CD8-positive, alpha-beta memory T cell (primary cell): ENCODE measurements around the gene KRT86. TPM values are rescaled to one million over a fixed set of nuclear protein-coding genes. Genes with fewer than 3 reads are reported as not detected.

Source experiments
- CTCF ChIA-PET: fragments of 350-600 bp; sonication (Branson Sonifier 250); formaldehyde crosslinking; loops from one replicate; lab custom pipeline; 2021; ENCODE audit warnings: antibody characterized with exemption; lab: Charles Lee
- POLR2A ChIA-PET: fragments of 350-600 bp; sonication (Branson Sonifier 250); formaldehyde crosslinking; loops from one replicate; lab custom pipeline; 2021; ENCODE audit warnings: antibody characterized with exemption; lab: Charles Lee
- DNase-seq, 5 donors: peaks; one replicate each; pipeline versions ENCODE4 v3.0.0 to v3.0.0-alpha.2; 2020 to 2022; ENCODE audit warnings: mixed read lengths in 1 of 5
- H3K27ac ChIP-seq: one replicate; pipeline ENCODE4 v1.7.0; 2013; ENCODE audit warnings: low read depth, mild to moderate bottlenecking, low read length, moderate library complexity
- H3K27me3 ChIP-seq: 2 replicates; pipeline ENCODE4 v1.7.0; 2013; ENCODE audit warnings: low read length, mild to moderate bottlenecking; ENCODE audit not compliant: insufficient read depth, poor library complexity, severe bottlenecking
- H3K36me3 ChIP-seq: 2 replicates; pipeline ENCODE4 v1.7.0; 2013; ENCODE audit warnings: mild to moderate bottlenecking, low read length, moderate library complexity; ENCODE audit not compliant: insufficient read depth
- H3K4me1 ChIP-seq: 2 replicates; pipeline ENCODE4 v1.7.0; 2013; ENCODE audit warnings: mild to moderate bottlenecking, low read length, moderate library complexity; ENCODE audit not compliant: insufficient read depth
- H3K4me3 ChIP-seq: 2 replicates; pipeline ENCODE4 v1.7.0; 2013; ENCODE audit warnings: mild to moderate bottlenecking, low read length
- H3K9me3 ChIP-seq: 2 replicates; pipeline ENCODE4 v1.7.0; 2013; ENCODE audit warnings: mild to moderate bottlenecking, low read length
- H3K27ac Mint-ChIP-seq, 8 donors: one replicate each; pipeline ENCODE4 v1.8.0; 2020 to 2021; ENCODE audit warnings: mixed read lengths in 8 of 8, mild to moderate bottlenecking in 6 of 8, inconsistent platforms in 3 of 8, moderate library complexity in 3 of 8
- H3K27me3 Mint-ChIP-seq, 2 donors: one replicate each; pipeline ENCODE4 v1.8.0; 2020 to 2021; ENCODE audit warnings: mixed read lengths in 2 of 2, mild to moderate bottlenecking in 1 of 2, moderate library complexity in 1 of 2
- H3K36me3 Mint-ChIP-seq, 3 donors: one replicate each; pipeline ENCODE4 v1.8.0; 2020 to 2021; ENCODE audit warnings: mixed read lengths in 3 of 3, inconsistent platforms in 1 of 3, mild to moderate bottlenecking in 1 of 3
- H3K4me1 Mint-ChIP-seq, 3 donors: one replicate each; pipeline ENCODE4 v1.8.0; 2020 to 2021; ENCODE audit warnings: mixed read lengths in 3 of 3, inconsistent platforms in 1 of 3, mild to moderate bottlenecking in 1 of 3
- H3K4me3 Mint-ChIP-seq, 7 donors: one replicate each; pipeline ENCODE4 v1.8.0; 2020 to 2021; ENCODE audit warnings: mixed read lengths in 7 of 7, mild to moderate bottlenecking in 6 of 7, moderate library complexity in 4 of 7, inconsistent platforms in 2 of 7
- H3K9me3 Mint-ChIP-seq, 5 donors: one replicate each; pipeline ENCODE4 v1.8.0; 2020 to 2022; ENCODE audit warnings: mixed read lengths in 5 of 5, mild to moderate bottlenecking in 3 of 5, moderate library complexity in 2 of 5, inconsistent platforms in 1 of 5
- polyA plus RNA-seq: library from polyadenylated mRNA; unstranded; fragments of 300-500 nt; fragmentation: Illumina TruSeq; gene quantifications from one replicate; pipeline ENCODE4 v1.2.3, GENCODE V29; 2021
- total RNA-seq, 2 experiments: library from RNA; stranded (reverse); gene quantifications; one replicate each; pipeline ENCODE4 v1.2.3, GENCODE V29; 2021

Gene KRT86
- total and polyA plus RNA-seq, 3 experiments from 2014 or later = 0.31 TPM; not detected in 2

DNA sequence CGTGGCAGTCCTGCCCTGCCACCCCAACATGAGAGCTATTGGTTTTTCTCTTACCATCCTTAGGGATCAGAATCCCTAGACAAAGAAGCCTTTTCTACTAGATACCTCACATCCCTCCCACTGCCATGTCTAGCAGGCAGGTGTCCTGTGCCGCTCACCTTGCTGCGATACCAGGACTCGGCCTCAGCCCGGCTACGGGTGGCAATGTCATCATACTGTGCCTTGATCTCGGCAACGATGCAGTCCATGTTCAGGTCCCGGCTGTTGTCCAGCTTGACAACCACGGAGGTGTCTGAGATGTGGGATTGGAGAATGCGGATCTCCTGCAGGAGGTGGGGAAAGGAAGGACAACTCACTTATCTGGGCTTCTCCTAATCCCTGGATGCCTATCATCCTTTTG, 42.3 kb downstream of the KRT86 start:
- Histone ChIP-seq H3K27me3 (peaks cover 4% of the 10 kb centered on the region), H3K27ac (no peak overlapping the region), H3K4me3 (no peak overlapping the region), H3K4me1 (no peaks in the 10 kb centered on the region), H3K9me3 (no peaks in the 10 kb centered on the region), H3K36me3 (no peaks in the 10 kb centered on the region)
- H3K9me3 Mint-ChIP-seq = no peaks in the 10 kb centered on the region
- no peak overlapping the region for H3K4me3 Mint-ChIP-seq
- H3K27ac Mint-ChIP-seq = no peak overlapping the region
- H3K36me3 Mint-ChIP-seq = no peaks in the 10 kb centered on the region
- DNase-seq = no peak
- CTCF ChIA-PET = interaction anchor here (3.1 kb wide), 1 partner anchor 10 kb away, joined by 15 read pairs; no protein-coding TSS in a partner anchor
- peaks cover 0 to 3% (median 0%) of the 10 kb centered on the region in 3 donors for H3K4me1 Mint-ChIP-seq
- POLR2A ChIA-PET = no interaction called here
- peaks cover 19 to 55% of the 10 kb centered on the region in 2 donors for H3K27me3 Mint-ChIP-seq

DNA sequence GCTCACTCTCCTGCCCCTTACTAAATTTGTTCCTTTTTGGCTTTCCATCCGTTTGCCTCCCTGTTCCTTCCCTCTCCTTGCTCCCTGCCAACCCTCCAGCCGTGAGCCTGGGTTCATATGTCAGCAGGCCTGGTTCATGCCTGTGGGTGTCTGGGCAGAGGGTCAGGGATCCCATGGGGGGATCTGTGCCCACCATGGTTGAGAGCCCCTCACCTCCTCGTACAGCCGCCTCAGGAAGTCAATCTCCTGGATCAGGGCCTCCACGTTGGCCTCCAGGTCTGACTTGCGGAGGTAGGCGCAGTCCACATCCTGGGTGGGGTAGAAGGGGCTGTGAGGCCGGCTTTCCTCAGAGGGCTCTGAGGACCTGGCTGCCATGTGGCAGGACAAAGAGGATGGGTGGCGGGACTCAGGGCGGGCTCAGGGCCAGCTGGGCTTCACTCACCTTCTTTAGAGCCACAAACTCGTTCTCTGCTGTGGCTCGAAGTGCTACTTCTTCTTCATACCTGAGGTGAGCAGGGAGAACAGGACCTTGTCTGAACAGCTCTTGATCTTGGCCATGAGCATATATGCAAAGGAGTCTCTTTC, 43.1 kb downstream of the KRT86 start:
- Histone ChIP-seq H3K4me3 (no peak overlapping the region), H3K9me3 (no peaks in the 10 kb centered on the region), H3K36me3 (no peaks in the 10 kb centered on the region), H3K27ac (no peak overlapping the region), H3K4me1 (no peaks in the 10 kb centered on the region), H3K27me3 (peaks cover 4% of the 10 kb centered on the region)
- H3K9me3 Mint-ChIP-seq = no peaks in the 10 kb centered on the region
- peaks cover 22 to 55% of the 10 kb centered on the region in 2 donors for H3K27me3 Mint-ChIP-seq
- CTCF ChIA-PET = interaction anchor here (2.0 kb wide), 1 partner anchor 10 kb away, joined by 11 read pairs; no protein-coding TSS in a partner anchor
- no peaks in the 10 kb centered on the region for H3K36me3 Mint-ChIP-seq
- H3K4me1 Mint-ChIP-seq = peaks cover 0 to 3% (median 0%) of the 10 kb centered on the region in 3 donors
- H3K27ac Mint-ChIP-seq = no peak overlapping the region
- no peak for DNase-seq
- no peak overlapping the region for H3K4me3 Mint-ChIP-seq
- POLR2A ChIA-PET = no interaction called here

DNA sequence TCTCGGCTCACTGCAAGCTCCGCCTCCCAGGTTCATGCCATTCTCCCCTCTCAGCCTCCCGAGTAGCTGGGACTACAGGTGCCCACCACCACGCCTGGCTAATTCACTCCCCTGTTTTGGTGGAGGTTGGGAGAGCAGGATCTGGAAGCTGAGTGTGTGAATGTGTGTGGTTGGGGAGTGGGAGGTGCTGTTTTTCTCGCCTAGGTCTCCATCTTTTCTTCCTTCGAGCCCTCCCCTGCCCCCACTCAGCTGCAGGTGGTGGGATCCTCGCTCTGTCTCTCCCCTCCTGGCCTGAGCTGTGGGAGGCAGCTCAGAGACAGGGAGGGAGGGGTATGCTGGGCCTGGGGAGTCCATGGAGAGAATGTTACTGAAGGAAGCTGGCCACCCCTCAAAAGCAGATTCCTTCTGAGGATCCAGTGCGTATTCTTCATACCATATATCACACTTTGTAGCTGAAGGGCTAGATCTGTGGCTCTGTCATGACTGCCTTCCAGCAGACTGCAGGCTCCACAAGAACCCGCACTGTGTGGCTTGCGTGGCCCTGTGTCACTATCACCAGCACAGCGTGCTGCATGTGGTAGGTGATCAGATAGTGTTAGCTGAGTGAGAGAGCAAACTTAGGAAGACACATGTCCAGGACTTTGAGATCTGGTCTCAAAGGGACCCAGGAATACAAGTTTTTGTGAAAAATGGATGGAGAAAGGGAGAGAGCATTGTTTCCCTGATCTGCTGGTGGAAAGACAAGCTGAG, 44.0 kb downstream of the KRT86 start:
- Mint-ChIP-seq H3K27me3 (peaks cover 25 to 59% of the 10 kb centered on the region in 2 donors), H3K27ac (peak overlapping the region in 1 of 8 donors; percentile 84), H3K9me3 (no peaks in the 10 kb centered on the region), H3K36me3 (no peaks in the 10 kb centered on the region), H3K4me1 (peaks cover 0 to 3% (median 0%) of the 10 kb centered on the region in 3 donors), H3K4me3 (no peak overlapping the region)
- no peaks in the 10 kb centered on the region for H3K36me3 ChIP-seq
- no peak overlapping the region for H3K4me3 ChIP-seq
- peaks cover 4% of the 10 kb centered on the region for H3K27me3 ChIP-seq
- H3K4me1 ChIP-seq = no peaks in the 10 kb centered on the region
- POLR2A ChIA-PET = no interaction called here
- no peak overlapping the region for H3K27ac ChIP-seq
- H3K9me3 ChIP-seq = no peaks in the 10 kb centered on the region
- CTCF ChIA-PET = interaction anchor here (2.0 kb wide), 1 partner anchor 9 kb away, joined by 11 read pairs; no protein-coding TSS in a partner anchor
- DNase-seq = no peak

DNA sequence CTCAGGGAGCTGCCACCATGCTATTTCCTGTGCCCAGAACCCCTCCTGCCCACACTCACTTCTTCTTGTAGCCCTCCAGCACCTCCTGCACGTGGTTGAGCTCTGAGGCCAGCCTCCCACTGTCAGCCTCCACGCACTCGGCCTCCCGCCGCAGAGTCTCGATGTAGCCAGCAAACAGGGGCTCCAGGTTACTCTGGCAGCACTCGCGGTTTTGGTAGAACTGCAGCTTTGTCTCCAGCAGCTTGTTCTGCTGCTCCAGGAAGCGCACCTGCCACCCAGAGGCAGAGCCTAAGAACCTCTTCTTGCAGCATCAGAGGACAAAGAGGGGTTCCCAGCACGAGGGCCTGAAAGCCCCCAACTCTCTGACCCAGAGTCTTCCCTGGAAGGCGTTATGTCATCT, 44.7 kb downstream of the KRT86 start:
- Histone ChIP-seq H3K9me3 (no peaks in the 10 kb centered on the region), H3K4me3 (no peak overlapping the region), H3K4me1 (no peaks in the 10 kb centered on the region), H3K27ac (no peak overlapping the region), H3K27me3 (peaks cover 4% of the 10 kb centered on the region), H3K36me3 (no peaks in the 10 kb centered on the region)
- Mint-ChIP-seq H3K27ac (no peak overlapping the region), H3K27me3 (peaks cover 29 to 54% of the 10 kb centered on the region in 2 donors), H3K9me3 (no peaks in the 10 kb centered on the region), H3K4me1 (peaks cover 0 to 3% (median 0%) of the 10 kb centered on the region in 3 donors), H3K36me3 (no peaks in the 10 kb centered on the region), H3K4me3 (no peak overlapping the region)
- CTCF ChIA-PET = interaction anchor here (2.0 kb wide), 1 partner anchor 9 kb away, joined by 11 read pairs; no protein-coding TSS in a partner anchor
- POLR2A ChIA-PET = no interaction called here
- no peak for DNase-seq

DNA sequence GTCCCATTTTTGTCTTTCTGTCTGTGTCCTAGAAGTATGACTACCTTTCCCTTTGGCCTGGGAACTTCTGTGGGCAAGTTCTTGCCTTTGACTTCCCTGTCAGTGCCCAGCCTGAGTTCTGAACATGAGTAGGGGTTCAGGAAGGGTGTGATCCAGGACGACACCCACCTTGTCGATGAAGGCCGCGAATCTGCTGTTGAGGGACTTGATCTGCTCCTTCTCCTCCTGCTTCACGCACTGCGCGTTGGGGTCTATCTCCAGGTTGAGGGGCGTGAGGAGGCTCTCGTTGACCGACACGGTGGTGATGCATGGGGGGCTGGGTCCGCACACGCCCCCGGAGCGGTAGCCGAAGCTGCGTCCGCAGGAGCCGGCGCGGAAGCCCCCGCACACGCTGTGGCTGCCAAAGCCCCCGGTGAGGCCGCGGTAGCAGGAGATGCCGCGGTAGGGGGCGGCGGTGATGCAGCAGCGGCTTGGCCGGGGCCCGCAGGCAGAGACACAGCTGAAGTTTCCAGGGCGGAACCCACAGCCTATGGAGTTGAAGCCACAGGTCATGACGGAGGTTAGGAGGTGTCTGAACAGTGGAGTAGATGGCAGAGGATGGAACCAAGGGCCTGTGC, 46.4 kb downstream of the KRT86 start, which contains the start of gene KRT83:
Gene KRT83, minus strand, starts transcription at position 615 of the 617 bp plus-strand sequence. Its CDS starts 63 bp downstream, at position 552.
- H3K36me3 ChIP-seq = no peaks in the 10 kb centered on the region
- no peak within 1 kb of the TSS for H3K27ac ChIP-seq
- Mint-ChIP-seq H3K27ac (no peak within 1 kb of the TSS), H3K9me3 (no peaks in the 10 kb centered on the region), H3K27me3 (peaks cover 33 to 52% of the 10 kb centered on the region in 2 donors), H3K36me3 (no peaks in the 10 kb centered on the region), H3K4me3 (no peak within 1 kb of the TSS), H3K4me1 (no peaks in the 10 kb centered on the region)
- no peak within 1 kb of the TSS for H3K4me3 ChIP-seq
- ChIA-PET POLR2A (no interaction called here), CTCF (no interaction called here)
- DNase-seq = no peak
- H3K27me3 ChIP-seq = peaks cover 4% of the 10 kb centered on the region
- no peaks in the 10 kb centered on the region for H3K4me1 ChIP-seq
- H3K9me3 ChIP-seq = no peaks in the 10 kb centered on the region

DNA sequence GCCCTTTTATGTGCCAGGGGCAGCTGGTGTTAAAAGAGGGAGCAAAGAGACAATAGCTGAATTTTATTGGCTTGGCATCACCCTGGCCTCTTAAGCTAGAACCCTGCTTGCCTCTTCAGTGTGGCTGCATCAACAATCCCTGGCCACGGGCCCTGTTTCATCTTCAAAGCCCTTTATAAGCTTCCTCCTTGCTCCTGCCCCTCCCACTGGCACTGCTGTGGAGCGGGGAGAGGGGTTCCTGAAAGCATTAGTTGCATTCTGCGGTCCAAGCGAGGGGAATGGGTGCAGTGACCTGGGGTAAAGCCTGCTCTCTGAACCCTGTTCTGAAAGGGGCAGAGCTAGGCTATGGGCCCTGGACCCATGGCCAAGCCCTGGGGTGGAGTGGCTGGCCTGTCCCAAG, 47.0 kb downstream of the KRT86 start:
- no peaks in the 10 kb centered on the region for H3K36me3 Mint-ChIP-seq
- H3K9me3 Mint-ChIP-seq = no peaks in the 10 kb centered on the region
- Histone ChIP-seq H3K4me3 (no peak overlapping the region), H3K27me3 (peaks cover 4% of the 10 kb centered on the region), H3K27ac (no peak overlapping the region), H3K36me3 (no peaks in the 10 kb centered on the region), H3K9me3 (no peaks in the 10 kb centered on the region), H3K4me1 (no peaks in the 10 kb centered on the region)
- no peak overlapping the region for H3K4me3 Mint-ChIP-seq
- peaks cover 33 to 52% of the 10 kb centered on the region in 2 donors for H3K27me3 Mint-ChIP-seq
- H3K27ac Mint-ChIP-seq = no peak overlapping the region
- CTCF ChIA-PET = interaction anchor here (1.1 kb wide), 1 partner anchor 10 kb away, joined by 4 read pairs; no protein-coding TSS in a partner anchor
- DNase-seq = no peak
- no peaks in the 10 kb centered on the region for H3K4me1 Mint-ChIP-seq
- POLR2A ChIA-PET = no interaction called here

DNA sequence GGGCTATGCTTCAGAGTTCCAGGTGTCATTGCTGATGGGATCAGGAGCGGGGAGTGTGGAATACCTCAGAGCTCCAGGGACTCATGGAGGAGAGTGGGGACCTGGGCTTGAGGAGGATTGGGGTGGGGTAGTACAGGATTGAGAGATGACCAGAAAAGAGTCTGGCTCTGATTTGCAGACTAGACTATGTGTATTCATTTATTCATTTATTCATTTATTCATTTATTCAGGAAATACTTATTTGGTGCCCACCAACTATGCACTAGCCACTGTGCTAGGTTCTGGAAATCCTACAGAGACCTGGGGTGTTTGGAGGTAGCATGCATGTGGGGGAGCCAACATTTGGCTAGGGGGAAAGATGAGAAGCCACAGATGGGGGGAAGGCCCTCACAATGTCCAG, 47.6 kb downstream of the KRT86 start:
- DNase-seq = no peak
- ChIA-PET CTCF (interaction anchor here (1.1 kb wide), 1 partner anchor 11 kb away, joined by 4 read pairs; no protein-coding TSS in a partner anchor), POLR2A (no interaction called here)
- no peak overlapping the region for H3K27ac Mint-ChIP-seq
- H3K27me3 Mint-ChIP-seq = peaks cover 31 to 52% of the 10 kb centered on the region in 2 donors
- no peaks in the 10 kb centered on the region for H3K9me3 ChIP-seq
- no peak overlapping the region for H3K4me3 ChIP-seq
- H3K36me3 ChIP-seq = no peaks in the 10 kb centered on the region
- H3K4me1 Mint-ChIP-seq = peaks cover 0 to under 1% (median 0%) of the 10 kb centered on the region in 3 donors
- peaks cover 4% of the 10 kb centered on the region for H3K27me3 ChIP-seq
- no peaks in the 10 kb centered on the region for H3K9me3 Mint-ChIP-seq
- H3K27ac ChIP-seq = no peak overlapping the region
- no peaks in the 10 kb centered on the region for H3K4me1 ChIP-seq
- no peaks in the 10 kb centered on the region for H3K36me3 Mint-ChIP-seq
- no peak overlapping the region for H3K4me3 Mint-ChIP-seq
